HepG2 (cell line): ENCODE results near the gene MBOAT7. TPM values are rescaled to one million over a fixed set of nuclear protein-coding genes. Genes with fewer than 3 reads are reported as not detected.

Experiments used
- AGO2 ChIP-seq: fragments of 200-400 bp; formaldehyde crosslinking; optimal IDR thresholded peaks from 2 replicates; pipeline ENCODE3; 2017; ENCODE audit warnings: mild to moderate bottlenecking, low read depth, low read length, moderate library complexity
- AKAP8 ChIP-seq: sonication (generic); formaldehyde crosslinking; IDR thresholded peaks from 2 replicates; pipeline ENCODE4 v1.5.1; 2020; ENCODE audit warnings: mild to moderate bottlenecking, missing genetic modification reagents
- ARNT ChIP-seq: fragments of 450-650 bp; IDR thresholded peaks from 2 replicates; pipeline ENCODE4 v1.6.1; 2017
- ASH2L ChIP-seq: fragments of 300-600, 200-600 bp; sonication (generic); IDR thresholded peaks from 2 replicates; pipeline ENCODE4 v1.7.0; 2017; ENCODE audit warnings: low read depth, mild to moderate bottlenecking, moderate library complexity, mixed read lengths, low read length; ENCODE audit not compliant: insufficient read length
- ATF5 ChIP-seq: sonication (generic); formaldehyde crosslinking; IDR thresholded peaks from 2 replicates; pipeline ENCODE4 v1.4.0; 2020; ENCODE audit warnings: mild to moderate bottlenecking, low read depth, missing genetic modification reagents
- CCDC6 ChIP-seq: sonication (generic); formaldehyde crosslinking; IDR thresholded peaks from 2 replicates; pipeline ENCODE4 v1.8.1; 2022; ENCODE audit warnings: mild to moderate bottlenecking, missing genetic modification reagents, moderate library complexity
- EEA1 ChIP-seq: sonication (generic); formaldehyde crosslinking; IDR thresholded peaks from 2 replicates; pipeline ENCODE4 v1.5.1; 2020; ENCODE audit warnings: mild to moderate bottlenecking, missing genetic modification reagents, borderline replicate concordance
- HES4 ChIP-seq: sonication (generic); formaldehyde crosslinking; IDR thresholded peaks from 2 replicates; pipeline ENCODE4 v1.9.0; 2021; ENCODE audit warnings: mild to moderate bottlenecking, missing genetic modification reagents, borderline replicate concordance
- HNF4G ChIP-seq, 2 experiments: sonication (generic) in 1 of 2; formaldehyde crosslinking in 1 of 2; IDR thresholded peaks; 2 replicates each; pipeline versions ENCODE4 v1.4.0 to v1.6.1; 2011 to 2020; ENCODE audit warnings: borderline replicate concordance in 2 of 2, low read depth in 2 of 2, mild to moderate bottlenecking in 2 of 2, low read length in 1 of 2, missing genetic modification reagents in 1 of 2, moderate library complexity in 1 of 2
- IRF1 ChIP-seq: sonication (generic); formaldehyde crosslinking; IDR thresholded peaks from 2 replicates; pipeline ENCODE4 v1.4.0; 2020; ENCODE audit warnings: low read depth, mild to moderate bottlenecking, missing genetic modification reagents
- KLF6 ChIP-seq: IDR thresholded peaks from 2 replicates; pipeline ENCODE4 v1.8.0; 2016; ENCODE audit warnings: missing biosample characterization, missing genetic modification reagents
- KLF9 ChIP-seq: IDR thresholded peaks from 2 replicates; pipeline ENCODE4 v1.6.1; 2016; ENCODE audit warnings: low read depth
- RFX5 ChIP-seq: IDR thresholded peaks from 2 replicates; pipeline ENCODE4 v1.6.1; 2011; ENCODE audit warnings: low read depth, low read length, improper control_type of control experiment
- STAT6 ChIP-seq: sonication (generic); formaldehyde crosslinking; IDR thresholded peaks from 2 replicates; pipeline ENCODE4 v1.4.0; 2020; ENCODE audit warnings: missing genetic modification reagents, mild to moderate bottlenecking, borderline replicate concordance
- YEATS2 ChIP-seq: sonication (generic); formaldehyde crosslinking; IDR thresholded peaks from 2 replicates; pipeline ENCODE4 v1.4.0; 2020; ENCODE audit warnings: missing genetic modification reagents, borderline replicate concordance
- ZBTB20 ChIP-seq: sonication (generic); formaldehyde crosslinking; IDR thresholded peaks from 2 replicates; pipeline ENCODE4 v1.8.1; 2023; ENCODE audit warnings: missing genetic modification reagents, low read depth, mild to moderate bottlenecking, borderline replicate concordance
- ZBTB49 ChIP-seq: sonication (generic); formaldehyde crosslinking; IDR thresholded peaks from 2 replicates; pipeline ENCODE4 v1.4.0; 2020; ENCODE audit warnings: missing genetic modification reagents, borderline replicate concordance
- ZNF18 ChIP-seq: sonication (generic); formaldehyde crosslinking; IDR thresholded peaks from 2 replicates; pipeline ENCODE4 v1.8.0; 2022; ENCODE audit warnings: mild to moderate bottlenecking, missing genetic modification reagents; ENCODE audit not compliant: insufficient replicate concordance
- ZNF329 ChIP-seq: sonication (generic); formaldehyde crosslinking; IDR thresholded peaks from 2 replicates; pipeline ENCODE4 v1.9.0; 2021; ENCODE audit warnings: low read depth, mild to moderate bottlenecking, missing genetic modification reagents
- ZNF740 ChIP-seq: sonication (generic); formaldehyde crosslinking; IDR thresholded peaks from 2 replicates; pipeline ENCODE4 v1.4.0; 2020; ENCODE audit warnings: missing genetic modification reagents
- polyA plus RNA-seq, 8 experiments: library from polyadenylated mRNA; depleted of rRNA in 3 of 8; stranded (reverse) in 7 of 8; unstranded in 1 of 8; fragments of >200 nt; fragmentation: Illumina TruSeq in 4 of 8; extraction: Trizol in 4 of 8; gene quantifications; 2 replicates each; pipeline versions ENCODE4 v1.2.1 to v1.2.3, GENCODE V29; 2011 to 2016; ENCODE audit warnings: low read depth in 4 of 8, missing spikeins in 1 of 8, mixed read lengths in 1 of 8; ENCODE audit not compliant: insufficient read depth in 1 of 8
- total RNA-seq, 5 experiments: library from RNA; depleted of rRNA; stranded (reverse); fragments of >200 nt; fragmentation: Illumina TruSeq; extraction: Trizol; gene quantifications; 2 replicates each; pipeline ENCODE4 v1.2.3, GENCODE V29; 2016; ENCODE audit warnings: low read depth in 1 of 5

The MBOAT7 gene
- total and polyA plus RNA-seq, 2 of the 13 experiments (the other 11 are each of a cell fraction or from before 2014, with no cell fraction given): 22.2 to 25.5 TPM

GRCh38 chr19:54201172-54201701 lies 11.9 kb upstream of the MBOAT7 start (continued):
- no peak for TF ChIP-seq YEATS2 (CRISPR knock-in tag)
- TF ChIP-seq EEA1 (CRISPR knock-in tag): no peak
- TF ChIP-seq AGO2: peak; percentile 69
- TF ChIP-seq CCDC6 (CRISPR knock-in tag): no peak
- no peak for TF ChIP-seq ARNT
- TF ChIP-seq ZNF740 (CRISPR knock-in tag): 0 out of 2 replicates have a peak, but pooled peaks have one; percentile 9
- no peak for TF ChIP-seq IRF1 (CRISPR knock-in tag)
- TF ChIP-seq ATF5 (CRISPR knock-in tag): no peak
- no peak for TF ChIP-seq AKAP8 (CRISPR knock-in tag)
- no peak for TF ChIP-seq HNF4G (IDR thresholded peaks at IDR 0.05; ENCODE audit: borderline replicate concordance, low read depth, low read length)
- no peak for TF ChIP-seq HNF4G (CRISPR knock-in tag; IDR thresholded peaks at IDR 0.05; ENCODE audit: borderline replicate concordance, low read depth)
- TF ChIP-seq ZNF18 (CRISPR knock-in tag): no peak
- TF ChIP-seq RFX5: peak; percentile 49
- no peak for TF ChIP-seq KLF9 (CRISPR knock-in tag)
- TF ChIP-seq ZNF329 (CRISPR knock-in tag): 0 out of 2 replicates have a peak, but pooled peaks have one; percentile 14
- TF ChIP-seq ASH2L: peak; percentile 6
- TF ChIP-seq ZBTB20: peak; percentile 70; the same call in 1 of the 2 replicates
- no peak for TF ChIP-seq KLF6 (CRISPR knock-in tag)
- TF ChIP-seq STAT6 (CRISPR knock-in tag): no peak
- TF ChIP-seq ZBTB49 (CRISPR knock-in tag): no peak
- TF ChIP-seq HES4 (CRISPR knock-in tag): no peak
